HCT116 (cell line): ENCODE measurements around the gene IL1RL1. TPM values are rescaled to one million over a fixed set of nuclear protein-coding genes. Genes with fewer than 3 reads are reported as not detected.

Experiments
- ATAC-seq: fragments of 200-7000 bp; cut with Tn5 transposase; 2 replicates; pipeline ENCODE4 v1.9.1; 2020; ENCODE audit warnings: mild to moderate bottlenecking, moderate library complexity
- BruUV-seq: library from RNA; stranded (reverse); fragments of 400-500 nt; replicated peaks from 2 replicates; lab custom pipeline; 2021; lab: Mats Ljungman, UMichigan
- CTCF ChIA-PET: fragments of 300-600 bp; sonication (Branson Sonifier 250); formaldehyde crosslinking; loops from one replicate; lab custom pipeline; 2021; ENCODE audit warnings: antibody characterized with exemption; lab: Charles Lee
- POLR2A ChIA-PET: fragments of 300-600, 350-600 bp; sonication (Branson Sonifier 250); formaldehyde crosslinking; loops from one replicate; lab custom pipeline; 2021; ENCODE audit warnings: antibody characterized with exemption; lab: Charles Lee
- RAD21 ChIA-PET, 2 experiments: fragments of 300-600 bp; sonication (Branson Sonifier 250); formaldehyde crosslinking; loops; one replicate each; lab custom pipeline; 2023; ENCODE audit warnings: low total read pairs in 2 of 2; ENCODE audit not compliant: uncharacterized antibody in 2 of 2, unreplicated experiment in 2 of 2, low non-redundant PET in 1 of 2; lab: Charles Lee
- DNase-seq: peaks from one replicate; pipeline ENCODE4 v3.0.0-alpha.2; 2010; ENCODE audit warnings: low read depth, low spot score
- H2AFZ ChIP-seq: fragments of 200-600 bp; shearing (Covaris generic), sonication (generic); 2 replicates; pipeline ENCODE4 v1.6.1; 2017; ENCODE audit warnings: low read depth, mixed run types, mixed read lengths, antibody characterized with exemption, low read length; ENCODE audit not compliant: poor library complexity, severe bottlenecking
- H3K27ac ChIP-seq: 2 replicates; pipeline ENCODE4 v1.5.1; 2012; ENCODE audit warnings: low read depth, low read length
- H3K27me3 ChIP-seq: fragments of 200-600 bp; sonication (generic); 2 replicates; pipeline ENCODE4 v1.6.1; 2016; ENCODE audit warnings: mixed run types, low read length, mixed read lengths; ENCODE audit not compliant: insufficient read depth
- H3K36me3 ChIP-seq, 2 experiments: fragments of 200-500 bp in 1 of 2; fragments of 200-600 bp in 1 of 2; sonication (Bioruptor generic) in 1 of 2; sonication (generic) in 1 of 2; 2 replicates each; pipeline versions ENCODE4 v1.5.1 to v1.6.1; 2014 to 2016; ENCODE audit warnings: low read length in 2 of 2, inconsistent platforms in 1 of 2, mixed read lengths in 1 of 2, mixed run types in 1 of 2; ENCODE audit not compliant: insufficient read depth in 2 of 2, control insufficient read depth in 1 of 2
- H3K4me1 ChIP-seq, 2 experiments: fragments of 200-600 bp in 1 of 2; sonication (generic) in 1 of 2; 2 replicates each; pipeline versions ENCODE4 v1.5.1 to v1.6.1; 2012 to 2017; ENCODE audit warnings: low read length in 2 of 2, inconsistent platforms in 1 of 2, mild to moderate bottlenecking in 1 of 2, mixed read lengths in 1 of 2, mixed run types in 1 of 2, moderate library complexity in 1 of 2; ENCODE audit not compliant: insufficient read depth in 2 of 2, control insufficient read depth in 1 of 2
- H3K4me2 ChIP-seq: fragments of 200-600 bp; sonication (generic); 2 replicates; pipeline ENCODE4 v1.6.1; 2017; ENCODE audit warnings: mixed run types, low read length, mixed read lengths
- H3K4me3 ChIP-seq, 2 experiments: fragments of 200-600 bp in 1 of 2; sonication (generic) in 1 of 2; replicated peaks in 1 of 2; 2 replicates each; pipeline ENCODE4 v1.5.1; 2011 to 2016; ENCODE audit warnings: low read length in 2 of 2, control low read depth in 1 of 2, low read depth in 1 of 2, mild to moderate bottlenecking in 1 of 2, mixed read lengths in 1 of 2, mixed run types in 1 of 2
- H3K79me2 ChIP-seq: fragments of 200-600 bp; sonication (generic); 2 replicates; pipeline ENCODE4 v1.6.1; 2017; ENCODE audit warnings: mild to moderate bottlenecking, mixed run types, low read length, moderate library complexity, mixed read lengths; ENCODE audit not compliant: insufficient read depth
- H3K9ac ChIP-seq: fragments of 200-600 bp; sonication (generic); 2 replicates; pipeline ENCODE4 v1.6.1; 2016; ENCODE audit warnings: low read length, mixed read lengths
- H3K9me2 ChIP-seq: fragments of 200-600 bp; sonication (generic), shearing (Covaris generic); 2 replicates; pipeline ENCODE4 v1.6.1; 2017; ENCODE audit warnings: mixed run types, mild to moderate bottlenecking, moderate library complexity; ENCODE audit not compliant: insufficient read depth
- H3K9me3 ChIP-seq, 2 experiments: fragments of 200-500 bp in 1 of 2; fragments of 200-600 bp in 1 of 2; sonication (Bioruptor generic) in 1 of 2; sonication (generic) in 1 of 2; 2 replicates each; pipeline ENCODE4 v1.6.1; 2014 to 2017; ENCODE audit warnings: low read length in 2 of 2, mixed read lengths in 2 of 2, inconsistent platforms in 1 of 2, low read depth in 1 of 2, mild to moderate bottlenecking in 1 of 2, mixed run types in 1 of 2, moderate library complexity in 1 of 2; ENCODE audit not compliant: control insufficient read depth in 1 of 2, insufficient read depth in 1 of 2
- H4K20me1 ChIP-seq: fragments of 200-600 bp; sonication (generic), shearing (Covaris generic); 2 replicates; pipeline ENCODE4 v1.6.1; 2017; ENCODE audit warnings: mixed run types, mild to moderate bottlenecking, moderate library complexity; ENCODE audit not compliant: insufficient read depth
- CBX3 ChIP-seq: IDR thresholded peaks from 2 replicates; pipeline ENCODE4 v1.6.1; 2012; ENCODE audit warnings: low read depth
- CEBPB ChIP-seq: IDR thresholded peaks from 2 replicates; pipeline ENCODE4 v1.6.1; 2012; ENCODE audit warnings: low read depth
- CTCF ChIP-seq, 3 experiments: fragments of 200-600 bp in 1 of 3; sonication (generic) in 1 of 3; IDR thresholded peaks in 2 of 3; conservative IDR thresholded peaks in 1 of 3; 2 replicates each; pipeline ENCODE4 v1.5.1; 2012 to 2017; ENCODE audit warnings: low read depth in 2 of 3, low read length in 2 of 3, antibody characterized with exemption in 1 of 3, borderline replicate concordance in 1 of 3, control low read depth in 1 of 3, mild to moderate bottlenecking in 1 of 3, mixed read lengths in 1 of 3, mixed run types in 1 of 3, moderate library complexity in 1 of 3; ENCODE audit not compliant: insufficient read depth in 1 of 3
- EGR1 ChIP-seq: IDR thresholded peaks from 2 replicates; pipeline ENCODE4 v1.6.1; 2012; ENCODE audit warnings: low read depth
- ELF1 ChIP-seq: IDR thresholded peaks from 2 replicates; pipeline ENCODE4 v1.6.1; 2012; ENCODE audit warnings: low read depth, borderline replicate concordance
- EZH2 ChIP-seq: fragments of 200-600 bp; sonication (generic); IDR thresholded peaks from 2 replicates; pipeline ENCODE4 v1.6.1; 2017; ENCODE audit warnings: antibody characterized with exemption, mixed run types
- EZH2phosphoT487 ChIP-seq: fragments of 200-600 bp; IDR thresholded peaks from 2 replicates; pipeline ENCODE4 v1.6.1; 2018; ENCODE audit warnings: antibody characterized with exemption, borderline replicate concordance
- FOSL1 ChIP-seq: IDR thresholded peaks from 2 replicates; pipeline ENCODE4 v1.6.1; 2012; ENCODE audit warnings: low read depth
- JUND ChIP-seq: IDR thresholded peaks from 2 replicates; pipeline ENCODE4 v1.6.1; 2012
- MAX ChIP-seq: IDR thresholded peaks from 2 replicates; pipeline ENCODE4 v1.6.1; 2012
- POLR2A ChIP-seq: IDR thresholded peaks from 2 replicates; pipeline ENCODE4 v1.7.0; 2011; ENCODE audit warnings: borderline replicate concordance; ENCODE audit not compliant: insufficient read depth, insufficient read length; ENCODE audit errors: extremely low read depth
- RAD21 ChIP-seq: IDR thresholded peaks from 2 replicates; pipeline ENCODE4 v1.6.1; 2012; ENCODE audit warnings: low read depth, mild to moderate bottlenecking
- REST ChIP-seq: IDR thresholded peaks from 2 replicates; pipeline ENCODE4 v1.6.1; 2012; ENCODE audit warnings: low read depth
- SIN3A ChIP-seq: IDR thresholded peaks from 2 replicates; pipeline ENCODE4 v1.6.1; 2012; ENCODE audit warnings: low read depth
- SP1 ChIP-seq: IDR thresholded peaks from 2 replicates; pipeline ENCODE4 v1.6.1; 2012; ENCODE audit warnings: low read depth
- SRF ChIP-seq: IDR thresholded peaks from 2 replicates; pipeline ENCODE4 v1.6.1; 2012; ENCODE audit warnings: low read depth
- TCF7L2 ChIP-seq: IDR thresholded peaks from 2 replicates; pipeline ENCODE4 v1.7.0; 2011; ENCODE audit warnings: borderline replicate concordance, inconsistent platforms; ENCODE audit not compliant: insufficient read depth, insufficient read length; ENCODE audit errors: extremely low read depth
- YY1 ChIP-seq: IDR thresholded peaks from 2 replicates; pipeline ENCODE4 v1.6.1; 2011; ENCODE audit warnings: low read length, low read depth, moderate library complexity, mild to moderate bottlenecking; ENCODE audit not compliant: insufficient replicate concordance; ENCODE audit errors: extremely low read depth
- ZBTB33 ChIP-seq: IDR thresholded peaks from 2 replicates; pipeline ENCODE4 v1.6.1; 2011; ENCODE audit warnings: mild to moderate bottlenecking, low read length, moderate library complexity; ENCODE audit not compliant: insufficient replicate concordance; ENCODE audit errors: extremely low read depth
- ZFX ChIP-seq: fragments of 450-650 bp; IDR thresholded peaks from 2 replicates; pipeline ENCODE4 v1.6.1; 2017
- intact Hi-C: fragments of 100-400 bp; cut with micrococcal nuclease; formaldehyde crosslinking; loops from 2 replicates; pipeline ENCODE4 v1.10.0; 2022
- total RNA-seq: library from RNA; stranded (reverse); gene quantifications from one replicate; pipeline ENCODE4 v1.2.1, GENCODE V29; 2021; ENCODE audit not compliant: unreplicated experiment

The IL1RL1 gene
- total RNA-seq, 1 experiment from 2014 or later, result not detected

DNA sequence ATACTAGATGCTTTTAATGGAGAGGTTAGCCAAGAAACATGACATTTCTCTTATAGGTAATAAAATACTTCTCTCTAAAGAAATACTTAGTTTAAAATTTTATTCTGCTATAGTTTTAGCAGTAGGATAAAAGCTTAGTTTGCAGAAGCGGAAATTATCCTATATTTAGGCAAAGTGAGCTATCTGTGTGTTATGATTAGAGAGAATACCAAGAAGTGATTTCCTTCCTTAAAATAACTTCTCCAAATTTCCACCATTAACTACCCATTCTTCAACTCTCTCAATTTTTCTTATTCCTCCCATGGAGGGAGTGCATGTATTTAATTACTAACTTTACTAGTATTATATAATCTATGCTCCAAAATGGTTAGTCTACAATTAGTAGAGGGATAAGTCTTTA lies 15.8 kb upstream of the IL1RL1 start:
- Histone ChIP-seq H3K27me3 (peaks cover 6% of the 10 kb centered on the region), H4K20me1 (no peaks in the 10 kb centered on the region), H2AFZ (no peak overlapping the region), H3K9ac (no peak overlapping the region), H3K4me3 (no peak overlapping the region), H3K79me2 (no peaks in the 10 kb centered on the region), H3K36me3 (no peaks in the 10 kb centered on the region), H3K4me1 (no peaks in the 10 kb centered on the region), H3K4me2 (no peak overlapping the region), H3K9me3 (no peaks in the 10 kb centered on the region), H3K27ac (no peak overlapping the region), H3K9me2 (no peaks in the 10 kb centered on the region)
- RAD21 ChIA-PET, result no interaction called here
- no TSS peak for BruUV-seq
- CTCF ChIA-PET, result no interaction called here
- no peak for DNase-seq
- intact Hi-C loops, result no loop called here
- TF ChIP-seq CBX3, result no peak
- no peak for TF ChIP-seq JUND
- TF ChIP-seq RAD21, result no peak
- TF ChIP-seq YY1, result no peak
- TF ChIP-seq POLR2A, result no peak
- no peak for TF ChIP-seq ZFX
- no peak for TF ChIP-seq CEBPB
- TF ChIP-seq EZH2phosphoT487, result no peak
- TF ChIP-seq MAX, result no peak
- TF ChIP-seq ELF1, result no peak
- TF ChIP-seq SP1, result no peak
- TF ChIP-seq EGR1, result no peak
- TF ChIP-seq ZBTB33, result no peak
- TF ChIP-seq FOSL1, result no peak
- no peak for TF ChIP-seq SRF
- TF ChIP-seq EZH2, result no peak
- no peak for TF ChIP-seq TCF7L2
- TF ChIP-seq CTCF (IDR thresholded peaks at IDR 0.05 in 2 of 3, conservative IDR thresholded peaks at IDR 0.05 in 1 of 3; ENCODE audit: borderline replicate concordance in 1 of 3, insufficient read depth in 1 of 3, low read depth in 2 of 3, low read length in 2 of 3), result no peak
- TF ChIP-seq REST, result no peak
- TF ChIP-seq SIN3A, result no peak
- POLR2A ChIA-PET, result no interaction called here
- ATAC-seq, result no peak
